Lower lobe of right lung (tissue), 2 donors: ENCODE measurements around the gene MED1. TPM values are rescaled to one million over a fixed set of nuclear protein-coding genes. Genes with fewer than 3 reads are reported as not detected.

Experiments used
- ATAC-seq, 2 donors: fragments of 200-7000 bp; cut with Tn5 transposase; one replicate each; pipeline ENCODE4 v1.9.1; 2020 to 2022; ENCODE audit warnings: mild to moderate bottlenecking in 2 of 2, moderate library complexity in 2 of 2
- DNase-seq: peaks from one replicate; pipeline ENCODE4 v3.0.0-alpha.2; 2020
- H3K27ac ChIP-seq: fragments of 200-600 bp; one replicate; pipeline ENCODE4 v1.8.0; 2022
- H3K27me3 ChIP-seq: fragments of 200-600 bp; one replicate; pipeline ENCODE4 v1.8.0; 2022; ENCODE audit warnings: low read depth
- H3K36me3 ChIP-seq: fragments of 200-600 bp; one replicate; pipeline ENCODE4 v1.8.0; 2022; ENCODE audit warnings: mild to moderate bottlenecking
- H3K4me1 ChIP-seq: fragments of 200-600 bp; one replicate; pipeline ENCODE4 v1.8.0; 2022
- H3K4me3 ChIP-seq: fragments of 200-600 bp; one replicate; pipeline ENCODE4 v1.8.0; 2022; ENCODE audit warnings: mild to moderate bottlenecking
- H3K9me3 ChIP-seq: fragments of 200-600 bp; one replicate; pipeline ENCODE4 v1.8.0; 2022
- CTCF ChIP-seq: fragments of 200-600 bp; IDR thresholded peaks from one replicate; pipeline ENCODE4 v1.8.0; 2022; ENCODE audit warnings: antibody characterized with exemption, mild to moderate bottlenecking
- intact Hi-C: fragments of 100-400 bp; cut with DNase I; formaldehyde crosslinking; loops from one replicate; pipeline ENCODE4 v1.11.0; 2022
- total RNA-seq: library from RNA; stranded (reverse); fragmentation: NEBNext Ultra II Directional; extraction: Animal tissue kit (Norgen Biotek cat#: 25700); gene quantifications from one replicate; pipeline ENCODE4 v1.2.1, GENCODE V29; 2021
- donor health status: DM: no; HTN: yes; CAD: no; lungs with severe emphysema.

MED1 gene
- total RNA-seq, 1 donor from 2014 or later = 33.6 TPM

GRCh38 chr17:39462631-39463375, 11.7 kb upstream of the MED1 start:
- Histone ChIP-seq H3K4me1 (peaks cover 43% of the 10 kb centered on the region), H3K27ac (peak overlapping the region; percentile 98), H3K4me3 (peak overlapping the region; percentile 98), H3K27me3 (no peaks in the 10 kb centered on the region), H3K9me3 (no peaks in the 10 kb centered on the region), H3K36me3 (peaks cover 13% of the 10 kb centered on the region)
- ATAC-seq (peak in 1 of 2 donors; percentile 1), DNase-seq (peak; percentile 52)
- no peak for TF ChIP-seq CTCF
- intact Hi-C loops = no loop called here

- ATAC-seq (peak; percentile 43 to 48), DNase-seq (no peak)
- peaks cover 5% of the 10 kb centered on the region for H3K36me3 ChIP-seq
- H3K27ac ChIP-seq = peak overlapping the region; percentile 98
- H3K4me3 ChIP-seq = peak overlapping the region; percentile 98
- H3K4me1 ChIP-seq = peaks cover 38% of the 10 kb centered on the region
- no peaks in the 10 kb centered on the region for H3K9me3 ChIP-seq
- no peak for TF ChIP-seq CTCF
- H3K27me3 ChIP-seq = no peaks in the 10 kb centered on the region
- intact Hi-C loops = no loop called here
Measured at GRCh38 chr17:39461926-39462569, 11.0 kb upstream of the MED1 start.

GRCh38 chr17:39461113-39461925, 10.3 kb upstream of the MED1 start, which contains the start of gene CDK12:
TSS of gene CDK12 (plus strand) at chr17:39461486. CDS start at chr17:39462072, 586 bp downstream.
- H3K4me1 ChIP-seq = peaks cover 35% of the 10 kb centered on the region
- intact Hi-C loops = no loop called here
- peak; percentile 94 for DNase-seq
- H3K4me3 ChIP-seq = peak within 1 kb of the TSS; percentile 98
- H3K36me3 ChIP-seq = no peaks in the 10 kb centered on the region
- H3K27ac ChIP-seq = peak within 1 kb of the TSS; percentile 98
- no peak for TF ChIP-seq CTCF
- no peaks in the 10 kb centered on the region for H3K27me3 ChIP-seq
- ATAC-seq = peak; percentile 96
- H3K9me3 ChIP-seq = no peaks in the 10 kb centered on the region

GRCh38 chr17:39455919-39456318, 4.9 kb upstream of the MED1 start:
- H3K4me1 ChIP-seq = peaks cover 12% of the 10 kb centered on the region
- DNase-seq = no peak
- no peak overlapping the region for H3K27ac ChIP-seq
- no peaks in the 10 kb centered on the region for H3K27me3 ChIP-seq
- H3K36me3 ChIP-seq = no peaks in the 10 kb centered on the region
- no peak for ATAC-seq
- intact Hi-C loops = no loop called here
- H3K4me3 ChIP-seq = no peak overlapping the region
- TF ChIP-seq CTCF = no peak
- no peaks in the 10 kb centered on the region for H3K9me3 ChIP-seq

- peaks cover 33% of the 10 kb centered on the region for H3K36me3 ChIP-seq
- no peak for ATAC-seq
- H3K27me3 ChIP-seq = no peaks in the 10 kb centered on the region
- intact Hi-C loops = no loop called here
- peaks cover 14% of the 10 kb centered on the region for H3K4me1 ChIP-seq
- H3K9me3 ChIP-seq = no peaks in the 10 kb centered on the region
- TF ChIP-seq CTCF = no peak
- DNase-seq = no peak
- no peak overlapping the region for H3K27ac ChIP-seq
- H3K4me3 ChIP-seq = peak overlapping the region; percentile 66
Measured at GRCh38 chr17:39450051-39450450, 1.0 kb downstream of the MED1 start.
